Activated CD4-positive, CD25-positive, alpha-beta regulatory T cell treated with anti-CD3 and anti-CD28 coated beads, Interleukin-2, amount 50 U/mL, for 16 hours (primary cell): Measurements from ENCODE around the gene PEX7.
"Not testable (repeated sequence)": the region's sequence is repeated elsewhere in the genome, so short reads cannot be mapped to it uniquely, and the experiment has no call there.

Experiments
- DNase-seq: peaks from one replicate; pipeline ENCODE4 v3.0.0-alpha.2; 2020; ENCODE audit warnings: low read depth, low spot score

The PEX7 gene

DNA sequence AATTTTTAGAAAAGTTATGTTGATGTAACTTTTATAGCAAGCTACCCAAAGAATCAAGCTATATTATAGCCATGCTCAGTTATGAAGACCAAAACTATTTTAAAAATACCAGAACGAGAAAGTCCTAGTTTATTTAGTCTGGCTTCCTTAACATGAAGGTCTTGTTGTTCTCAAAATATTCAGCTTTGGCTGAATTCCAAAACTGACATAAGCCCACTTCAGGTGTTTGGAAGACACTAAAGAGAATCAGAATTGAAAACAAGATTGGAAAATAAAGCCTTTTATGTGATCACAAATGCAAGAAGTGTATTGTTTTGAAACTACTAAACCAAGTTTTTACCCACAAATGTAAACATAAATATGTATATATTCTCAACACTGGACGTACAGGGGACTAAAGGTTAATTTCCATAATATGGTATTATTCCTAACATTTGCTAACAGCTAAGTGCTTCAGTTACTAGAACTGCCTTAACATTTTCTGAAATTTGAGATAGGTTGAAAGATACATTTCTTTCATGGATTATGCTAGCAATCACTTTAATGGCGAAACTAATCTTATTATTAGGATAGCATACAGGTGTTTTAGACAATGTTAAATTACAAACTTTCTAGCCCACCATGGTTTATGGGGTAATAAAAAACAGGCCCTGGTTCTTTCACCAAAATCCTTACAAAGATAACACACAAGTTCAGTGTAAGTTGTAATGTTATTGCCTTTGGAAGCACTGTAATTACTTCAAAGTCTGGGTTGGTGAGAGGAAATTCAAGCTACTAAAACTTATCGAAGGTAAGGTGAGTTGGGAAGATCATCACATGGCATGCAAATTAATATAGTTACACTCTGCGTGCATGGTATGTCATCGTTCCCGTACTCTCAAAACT, 31.7 kb upstream of the PEX7 start:
- DNase-seq, result no peak

DNA sequence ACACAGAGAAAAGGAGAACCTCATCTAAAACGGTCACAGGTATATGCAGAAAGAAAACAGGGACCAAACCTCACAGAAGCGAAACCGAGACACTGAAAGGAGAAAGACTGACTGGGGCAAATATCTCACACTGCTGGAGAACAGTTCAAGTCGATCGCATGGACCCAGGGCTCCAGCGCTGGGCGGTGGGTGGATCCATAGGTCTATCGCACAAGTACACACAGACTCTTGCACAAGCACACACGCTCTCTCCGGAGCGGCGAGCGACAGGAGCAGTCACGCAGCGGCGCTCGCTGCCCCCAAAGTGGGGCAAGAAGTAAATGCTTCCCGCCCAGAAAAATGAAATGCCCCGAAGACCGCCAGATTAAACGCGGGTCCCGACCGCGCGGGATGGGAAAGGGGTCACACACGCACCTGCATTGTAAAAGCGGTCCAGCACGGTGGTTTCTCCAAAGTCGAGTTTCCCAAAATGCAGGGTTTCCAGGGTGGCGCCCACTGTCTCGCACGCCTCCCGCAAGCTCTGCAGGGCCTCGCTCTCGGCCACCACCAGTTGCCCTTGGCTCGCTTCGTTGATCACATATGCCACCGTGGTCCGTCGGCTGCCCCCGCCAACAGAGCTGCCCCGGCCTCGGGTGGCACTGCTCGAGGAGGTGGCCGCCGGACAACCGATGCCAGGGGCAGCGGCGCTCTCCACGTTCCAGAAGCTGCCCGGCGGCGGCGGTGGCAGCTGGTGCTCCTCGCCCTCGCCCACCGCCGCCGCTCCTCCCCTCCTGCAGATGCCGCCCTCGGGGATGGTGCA, 30.9 kb upstream of the PEX7 start:
- DNase-seq, result no peak

DNA sequence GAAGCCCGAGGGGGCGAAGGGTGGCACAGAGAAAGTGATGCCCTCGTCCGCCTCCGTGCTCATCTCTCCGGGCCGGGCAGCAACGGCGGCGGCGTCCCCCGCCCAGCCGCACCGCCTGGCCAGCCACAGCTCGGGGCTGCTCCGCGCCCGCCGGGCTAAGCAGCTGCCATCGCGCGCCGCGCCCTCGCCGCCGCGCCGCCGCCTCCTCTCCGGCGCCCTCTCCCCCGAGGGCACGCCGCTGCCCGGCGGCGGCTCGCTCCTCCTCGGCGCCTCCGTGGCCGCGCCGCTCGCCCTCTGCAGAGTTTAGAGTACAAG, 30.3 kb upstream of the PEX7 start:
- DNase-seq, result no peak

DNA sequence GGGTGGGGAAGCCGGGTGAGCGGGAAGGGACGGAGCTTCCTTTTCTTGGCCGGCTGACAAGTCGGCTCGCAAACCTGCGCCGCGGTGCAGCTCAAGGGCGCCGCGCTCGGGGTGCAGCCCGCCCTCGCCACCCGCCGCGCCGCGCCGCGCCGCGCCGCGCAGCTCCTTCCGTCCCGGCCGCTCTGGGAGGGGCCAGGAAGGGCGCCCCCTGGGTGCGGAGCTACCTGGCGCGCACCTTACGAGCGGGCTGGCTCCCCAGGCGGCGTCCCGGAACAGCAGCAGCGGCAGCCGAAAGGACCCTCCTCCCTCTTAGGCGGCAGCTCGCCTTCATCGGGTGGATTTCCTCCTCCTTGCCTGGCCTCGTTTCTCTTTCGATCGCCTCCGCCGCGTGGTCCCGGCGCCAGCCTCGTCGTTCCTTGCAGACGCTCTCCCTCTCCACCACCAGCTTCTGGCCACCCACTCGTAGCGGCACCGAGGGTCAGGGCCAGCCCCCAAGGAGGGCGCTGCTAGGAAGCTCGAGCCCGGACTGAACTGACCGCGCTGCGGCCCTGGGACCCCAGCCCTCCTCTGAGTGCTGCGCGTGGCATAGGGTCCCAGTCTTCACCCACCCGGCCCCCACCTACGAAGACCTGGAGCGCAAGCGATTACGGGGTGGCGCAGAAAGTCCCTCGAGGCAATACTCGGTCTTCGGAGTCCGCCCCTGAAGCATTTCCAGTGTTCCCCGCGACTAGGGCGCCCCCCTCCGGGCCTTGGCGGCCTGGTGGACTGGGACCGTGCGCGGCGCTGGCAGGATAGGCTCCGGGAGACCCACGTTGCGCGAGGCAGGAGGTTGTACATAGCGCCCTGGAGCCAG, 29.8 kb upstream of the PEX7 start, which contains the start of gene MAP3K5:
TSS of gene MAP3K5 (minus strand) at position 68 of the 853 bp plus-strand sequence. CDS start 320 bp downstream, outside the sequence.
- DNase-seq, result peak; percentile 89

DNA sequence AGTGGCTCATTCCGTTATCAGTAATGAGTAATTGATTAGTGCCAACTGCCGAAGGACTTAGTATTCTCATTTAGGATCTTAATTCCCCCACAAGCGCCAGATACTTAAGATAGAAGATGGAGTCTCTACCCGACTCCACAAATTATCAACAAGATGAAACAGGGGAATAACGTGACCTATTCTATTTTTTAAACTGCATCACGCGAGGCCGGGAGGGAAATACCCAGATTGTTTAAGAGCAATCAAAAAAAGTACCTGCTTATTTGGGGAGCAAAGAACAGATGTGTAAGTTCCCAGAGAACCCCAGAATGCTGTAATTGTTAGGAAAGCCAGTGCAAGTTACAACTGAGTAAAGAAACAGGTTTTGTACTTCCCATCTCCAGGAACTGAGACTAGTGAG, 29.0 kb upstream of the PEX7 start:
- DNase-seq, result no peak

DNA sequence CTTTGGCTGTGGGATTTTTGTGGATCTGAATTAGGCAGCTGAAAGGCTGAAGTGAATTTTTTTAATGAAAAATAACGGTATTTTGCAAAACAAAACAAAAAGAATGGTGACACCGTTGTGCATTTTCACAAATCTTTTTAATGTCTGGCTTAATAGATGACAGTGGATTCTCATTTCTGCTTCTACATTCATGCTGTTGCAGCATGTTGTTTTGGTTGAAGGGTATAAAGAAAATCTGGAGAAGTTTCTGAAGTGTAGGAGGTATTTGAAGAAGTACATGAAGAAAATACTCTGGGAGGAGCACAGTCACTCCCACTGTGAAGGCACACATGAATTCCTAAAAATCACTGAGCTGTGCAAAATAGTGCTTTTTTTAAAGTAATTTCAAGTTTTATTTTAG, 27.0 kb upstream of the PEX7 start:
- no peak for DNase-seq

DNA sequence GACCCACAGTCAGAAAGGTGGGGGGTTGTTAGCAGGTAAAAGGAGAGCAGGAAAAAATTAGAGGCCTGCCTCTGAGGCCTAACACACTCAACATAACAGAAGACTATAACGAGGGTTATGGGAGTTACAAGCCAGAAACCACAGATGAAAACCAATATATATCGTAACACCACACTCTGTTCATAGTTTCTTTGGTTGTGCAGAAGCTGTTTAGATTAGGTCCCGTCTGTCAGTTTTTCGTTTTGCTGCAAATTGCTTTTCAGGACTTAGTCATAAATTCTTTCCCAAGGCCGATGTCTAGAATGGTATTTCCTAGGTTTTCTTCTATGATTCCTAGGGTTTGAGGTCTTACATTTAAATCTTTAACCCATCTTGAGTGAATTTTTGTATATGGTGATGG, 26.4 kb upstream of the PEX7 start:
- no peak for DNase-seq

DNA sequence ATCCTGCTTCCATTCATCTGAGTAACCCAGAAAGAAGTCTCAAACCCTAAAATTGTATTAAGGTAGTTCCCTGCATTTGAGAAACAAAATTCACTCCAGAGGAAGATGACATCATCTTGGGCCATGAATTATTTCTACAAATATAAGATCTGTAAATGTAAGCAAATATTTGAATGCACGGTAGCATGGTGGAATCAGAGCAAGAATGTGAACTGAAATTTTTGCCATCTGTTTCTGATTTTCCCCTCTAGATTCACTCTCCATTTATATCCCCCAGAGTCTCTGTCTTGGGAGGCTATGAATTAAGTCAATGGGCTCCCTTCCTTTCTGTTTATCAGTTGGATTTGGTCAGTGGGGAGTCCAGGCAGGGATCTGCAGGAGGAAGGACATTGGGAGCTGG, 24.3 kb upstream of the PEX7 start:
- no peak for DNase-seq

DNA sequence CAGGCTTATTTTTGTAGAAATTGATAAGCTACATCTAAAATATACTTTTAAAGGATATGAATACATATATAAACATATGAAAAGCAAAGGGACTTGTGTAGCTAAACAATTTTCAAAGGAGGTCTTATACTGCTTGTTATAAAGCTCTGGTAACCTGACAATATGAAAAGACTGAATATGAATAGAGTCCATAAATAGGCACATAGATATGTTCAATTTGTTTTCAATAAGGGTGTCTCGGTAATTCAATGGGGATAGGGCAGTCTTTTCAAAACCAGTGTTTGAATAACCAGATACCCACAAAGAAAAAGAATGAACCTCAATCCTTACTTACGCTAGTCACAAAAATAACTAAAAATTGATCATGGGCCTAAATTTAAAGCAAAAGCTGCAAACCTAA, 20.8 kb upstream of the PEX7 start:
- DNase-seq, result no peak

DNA sequence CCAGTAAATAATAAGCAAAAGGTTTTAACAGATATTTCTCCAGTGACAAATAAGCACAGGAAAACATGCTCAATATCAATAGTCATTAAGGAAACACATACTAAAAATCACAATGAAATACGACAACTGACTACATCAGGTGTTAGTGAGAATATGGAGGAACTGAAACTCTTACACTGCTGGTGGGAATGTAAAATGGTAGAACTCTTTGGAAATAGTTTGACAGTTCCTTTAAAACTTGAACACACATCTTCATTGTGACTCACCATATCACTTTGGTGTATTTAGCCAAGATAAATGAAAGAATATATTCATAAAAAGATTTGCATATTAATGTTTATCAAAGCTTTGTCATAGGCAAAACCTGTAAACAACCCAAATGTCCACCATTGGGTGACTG, 18.8 kb upstream of the PEX7 start:
- no peak for DNase-seq

DNA sequence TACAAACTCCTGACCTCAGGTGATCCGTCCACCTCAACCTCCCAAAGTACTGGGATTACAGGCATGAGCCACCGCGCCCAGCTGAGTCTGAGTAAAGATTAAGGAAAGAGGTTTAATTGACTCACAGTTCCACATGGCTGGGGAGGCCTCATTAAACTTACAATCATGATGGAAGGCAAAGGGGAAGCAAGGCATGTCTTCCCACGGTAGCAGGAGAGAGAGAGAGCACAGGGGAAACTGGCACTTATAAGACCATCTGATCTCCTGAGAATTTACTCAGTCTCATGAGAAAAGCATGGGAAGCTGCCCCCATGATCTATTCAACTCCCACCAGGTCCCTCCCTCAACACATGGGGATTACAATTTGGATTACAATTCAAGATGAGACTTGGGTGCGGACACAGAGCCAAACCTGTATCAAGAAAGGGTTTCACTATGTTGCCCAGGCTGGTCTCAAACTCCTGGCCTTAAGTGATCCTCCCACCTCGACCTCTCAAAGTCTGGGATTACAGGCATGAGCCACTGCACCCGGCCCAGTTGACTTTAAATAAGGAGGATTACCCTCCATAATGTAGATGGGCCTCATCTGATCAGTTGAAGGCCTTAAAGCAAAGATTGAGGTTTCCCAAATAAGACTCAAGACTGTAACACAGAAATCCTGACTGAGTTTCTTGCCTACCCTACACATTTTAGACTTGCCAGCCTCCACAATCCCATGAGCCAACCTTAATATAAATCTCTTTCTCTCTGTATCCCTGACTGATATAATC, 13.1 kb upstream of the PEX7 start:
- DNase-seq, result no peak

DNA sequence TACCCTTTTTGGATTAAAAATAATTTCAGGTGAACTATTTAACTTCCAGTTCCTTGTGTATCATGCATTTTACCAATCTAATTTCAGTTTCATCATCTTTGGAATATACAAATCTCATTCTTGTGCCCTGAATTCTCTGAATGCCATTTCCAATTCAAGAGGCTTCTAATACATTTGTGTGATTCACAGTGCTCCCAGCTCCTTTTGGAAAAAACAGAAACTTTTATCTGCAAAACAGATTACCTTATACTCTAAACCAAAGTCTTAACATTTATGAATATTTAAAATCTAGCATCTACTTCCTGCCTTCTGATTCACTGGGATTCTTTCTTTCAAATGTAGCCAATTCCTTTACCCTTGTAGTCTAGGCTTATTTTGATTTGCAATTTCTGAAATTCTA, 11.1 kb upstream of the PEX7 start:
- no peak for DNase-seq

DNA sequence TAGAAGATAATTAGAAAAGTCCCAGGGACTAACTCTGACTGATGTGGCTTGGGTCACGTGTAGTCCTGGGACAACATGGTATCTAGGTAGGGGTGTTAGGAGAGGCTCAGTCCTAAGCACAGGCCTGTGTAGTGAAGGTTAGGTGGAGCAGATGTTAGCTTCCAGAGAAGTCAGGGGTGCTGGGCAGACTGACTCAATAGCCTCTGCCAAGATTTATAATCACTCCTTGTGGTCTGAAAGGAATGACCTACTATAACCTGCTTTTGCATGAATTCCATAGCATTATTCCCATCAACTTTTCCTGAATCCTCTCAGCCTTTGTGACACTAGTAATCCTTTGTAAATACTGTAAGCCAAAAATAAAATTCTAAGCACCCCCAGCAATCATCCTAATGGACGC, 10.2 kb upstream of the PEX7 start:
- no peak for DNase-seq

DNA sequence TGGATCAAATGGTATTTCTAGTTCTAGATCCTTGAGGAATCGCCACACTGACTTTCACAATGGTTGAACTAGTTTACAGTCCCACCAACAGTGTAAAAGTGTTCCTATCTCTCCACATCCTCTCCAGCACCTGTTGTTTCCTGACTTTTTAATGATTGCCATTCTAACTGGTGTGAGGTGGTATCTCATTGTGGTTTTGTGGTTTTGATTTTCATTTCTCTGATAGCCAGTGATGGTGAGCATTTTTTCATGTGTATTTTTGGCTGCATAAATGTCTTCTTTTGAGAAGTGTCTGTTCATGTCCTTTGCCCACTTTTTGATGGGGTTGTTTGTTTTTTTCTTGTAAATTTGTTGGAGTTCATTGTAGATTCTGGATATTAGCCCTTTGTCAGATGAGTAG, 6.8 kb upstream of the PEX7 start:
- DNase-seq, result not testable (repeated sequence)

DNA sequence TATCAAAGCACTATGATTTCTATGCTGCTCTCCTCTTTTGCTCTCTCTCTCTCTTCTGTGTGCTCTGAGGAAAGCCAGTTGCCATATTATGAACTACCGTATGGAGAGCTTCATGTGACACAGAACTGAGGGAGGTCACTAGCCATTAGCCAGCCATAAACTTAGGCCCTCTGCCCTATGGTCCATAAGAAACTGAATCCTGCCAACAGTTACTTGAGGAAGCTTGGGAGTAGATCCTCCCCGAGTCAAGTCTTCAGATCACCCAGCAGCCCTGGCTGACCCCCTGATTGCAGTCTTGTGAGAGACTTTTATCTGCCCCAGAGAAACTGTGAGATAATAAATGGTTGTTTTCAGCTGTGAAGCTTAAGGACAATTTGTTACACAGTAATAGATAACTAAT, 5.7 kb upstream of the PEX7 start:
- no peak for DNase-seq

DNA sequence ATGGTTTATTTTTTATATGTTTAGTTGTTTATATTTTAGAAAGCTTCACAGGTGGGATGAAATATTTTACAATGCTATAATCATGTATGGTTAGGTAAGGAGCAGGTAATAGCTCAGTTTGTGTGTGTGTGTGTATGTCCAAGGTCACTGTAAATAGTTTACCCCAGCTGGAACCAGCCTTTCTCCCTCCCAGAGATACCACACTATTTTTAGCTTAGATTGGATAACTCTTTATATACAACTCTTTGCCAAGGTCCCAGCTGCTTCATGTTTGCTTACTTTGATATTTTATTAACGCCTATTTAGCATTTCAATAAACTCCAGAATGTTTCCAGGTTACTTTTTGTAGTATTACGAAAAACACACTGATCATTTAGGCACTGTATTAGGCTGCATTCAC, 1.8 kb upstream of the PEX7 start:
- DNase-seq, result no peak

DNA sequence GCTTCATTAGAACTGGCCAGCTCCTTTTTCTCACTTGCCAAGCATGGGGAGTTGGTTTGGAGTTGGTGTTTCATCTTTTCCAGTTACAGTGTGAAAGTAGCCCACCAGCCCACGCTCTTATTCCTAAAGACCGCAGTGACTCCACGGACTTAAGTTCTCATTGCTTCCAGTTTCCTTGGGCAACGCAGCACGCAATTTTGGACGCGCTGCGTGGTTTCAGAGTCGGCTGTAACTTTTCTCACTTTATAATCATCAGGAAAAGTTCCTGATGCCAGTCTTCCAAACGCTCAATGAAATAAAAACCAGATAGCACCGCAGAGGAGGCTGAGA, 381 bp upstream of the PEX7 start:
- DNase-seq, result no peak

DNA sequence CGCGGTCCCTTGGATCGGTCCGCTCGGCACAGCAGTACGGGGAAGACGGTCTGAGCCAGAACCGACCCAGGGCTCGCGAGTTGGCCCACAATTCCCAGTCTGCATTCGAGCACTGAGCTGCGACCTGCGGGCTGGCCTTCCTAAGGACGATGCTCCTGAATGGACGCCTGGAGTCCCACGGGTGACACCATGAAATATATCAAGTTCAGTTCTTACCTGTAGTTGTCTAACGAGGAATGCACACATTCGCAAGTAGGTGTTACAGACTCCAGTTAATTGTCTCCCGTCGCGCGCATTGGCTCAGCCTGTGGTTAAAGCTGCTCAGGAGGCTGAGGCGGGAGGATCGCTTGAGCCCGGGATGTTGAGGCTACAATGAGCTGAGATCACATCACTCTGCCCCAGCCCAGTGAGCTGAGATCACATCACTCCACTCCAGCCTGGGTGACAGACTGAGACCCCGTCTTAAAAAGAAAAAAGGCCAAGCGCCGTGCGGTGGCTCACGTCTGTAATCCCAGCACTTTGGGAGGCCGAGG, 802 bp downstream of the PEX7 start:
- no peak for DNase-seq

DNA sequence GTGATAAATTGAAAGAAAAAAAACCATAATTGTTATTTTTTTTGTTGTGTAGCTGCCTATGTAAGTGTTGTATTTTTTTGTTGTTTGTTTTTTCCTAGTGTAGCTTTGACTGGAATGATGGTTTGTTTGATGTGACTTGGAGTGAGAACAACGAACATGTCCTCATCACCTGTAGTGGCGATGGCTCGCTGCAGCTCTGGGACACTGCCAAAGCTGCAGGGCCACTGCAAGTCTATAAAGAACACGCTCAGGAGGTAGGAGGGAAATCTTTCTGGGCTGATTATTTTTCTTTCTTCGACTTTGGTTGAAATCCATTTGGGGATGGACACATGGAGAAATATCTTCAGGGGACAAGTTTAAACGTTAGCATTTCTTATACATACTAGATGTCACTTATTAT, 3.8 kb downstream of the PEX7 start:
- DNase-seq, result no peak

DNA sequence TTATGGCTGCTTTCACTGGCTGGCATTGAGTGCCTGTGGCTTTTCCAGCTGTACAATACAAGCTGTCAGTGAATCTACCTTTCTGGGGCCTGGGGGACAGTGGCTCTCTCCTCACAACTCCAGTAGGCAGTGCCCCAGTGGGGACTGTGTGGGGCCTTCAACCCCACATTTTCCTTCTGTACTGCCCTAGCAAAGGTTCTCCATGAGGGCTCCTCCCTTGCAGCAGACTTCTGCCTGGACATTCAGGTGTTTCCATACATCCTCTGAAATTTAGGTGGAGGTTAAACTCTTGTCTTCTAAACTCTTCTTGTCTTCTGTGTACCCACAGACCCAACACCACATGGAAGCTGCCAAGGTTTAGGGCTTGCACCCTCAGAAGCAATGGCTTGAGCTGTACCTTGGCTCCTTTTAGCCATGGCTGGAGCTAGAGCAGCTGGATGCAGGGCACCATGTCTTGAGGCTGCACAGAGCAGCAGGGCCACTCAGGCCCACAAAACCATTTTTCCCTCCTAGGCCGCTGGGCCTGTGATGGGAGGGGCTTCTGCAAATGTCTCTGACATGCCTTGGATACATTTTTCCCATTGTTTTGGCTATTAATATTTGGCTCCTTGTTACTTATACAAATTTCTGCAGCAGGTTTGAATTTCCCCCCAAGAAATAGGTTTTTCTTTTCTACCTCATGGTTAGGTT, 9.6 kb downstream of the PEX7 start:
- no peak for DNase-seq
